ENCODE measurements around the gene PRKCI.

GRCh38 chr3:170226426-170226960 lies 4.3 kb downstream of the PRKCI start:
- TF ChIP-seq EP300 (IDR thresholded peaks at IDR 0.05; ENCODE audit: borderline replicate concordance): no peak
- TF ChIP-seq YY1 (IDR thresholded peaks at IDR 0.05; ENCODE audit: low read depth): no peak
- TF ChIP-seq RAD21 (IDR thresholded peaks at IDR 0.05; ENCODE audit: low read depth): no peak
- TF ChIP-seq FOXM1 (IDR thresholded peaks at IDR 0.05; ENCODE audit: borderline replicate concordance, low read depth): no peak
- no peak for TF ChIP-seq CEBPB (IDR thresholded peaks at IDR 0.05)
- TF ChIP-seq REST (IDR thresholded peaks at IDR 0.05; ENCODE audit: low read depth): no peak
- no peak for TF ChIP-seq TAF1 (IDR thresholded peaks at IDR 0.05; ENCODE audit: low read depth)
- no peak for TF ChIP-seq MAX (IDR thresholded peaks at IDR 0.05)
- no peak for TF ChIP-seq TEAD4 (IDR thresholded peaks at IDR 0.05)
- TF ChIP-seq TCF12 (IDR thresholded peaks at IDR 0.05; ENCODE audit: low read depth): no peak
- TF ChIP-seq, protein P1, sequence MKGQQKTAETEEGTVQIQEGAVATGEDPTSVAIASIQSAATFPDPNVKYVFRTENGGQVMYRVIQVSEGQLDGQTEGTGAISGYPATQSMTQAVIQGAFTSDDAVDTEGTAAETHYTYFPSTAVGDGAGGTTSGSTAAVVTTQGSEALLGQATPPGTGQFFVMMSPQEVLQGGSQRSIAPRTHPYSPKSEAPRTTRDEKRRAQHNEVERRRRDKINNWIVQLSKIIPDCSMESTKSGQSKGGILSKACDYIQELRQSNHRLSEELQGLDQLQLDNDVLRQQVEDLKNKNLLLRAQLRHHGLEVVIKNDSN (IDR thresholded peaks at IDR 0.05): no peak
- no peak for TF ChIP-seq NFIC (IDR thresholded peaks at IDR 0.05)
- TF ChIP-seq EGR1 (IDR thresholded peaks at IDR 0.05): no peak
- no peak for TF ChIP-seq CREB1 (IDR thresholded peaks at IDR 0.05; ENCODE audit: low read depth)

All from Ishikawa (cell line).